Testis (tissue), 3 donors: Measurements from ENCODE around the gene ALKBH5. TPM values are rescaled to one million over a fixed set of nuclear protein-coding genes. Genes with fewer than 3 reads are reported as not detected.

Experiments used
- DNase-seq: peaks from one replicate; pipeline ENCODE4 v3.0.0-alpha.2; 2019
- H3K27ac ChIP-seq, 2 donors: fragments of 200-600 bp; sonication (generic); one replicate each; pipeline ENCODE4 v1.5.1; 2019
- H3K27me3 ChIP-seq: fragments of 200-600 bp; sonication (generic); one replicate; pipeline ENCODE4 v1.5.1; 2019
- H3K36me3 ChIP-seq: fragments of 200-600 bp; sonication (generic); one replicate; pipeline ENCODE4 v1.5.1; 2017; ENCODE audit warnings: low read depth; ENCODE audit errors: missing control alignments
- H3K4me1 ChIP-seq: fragments of 200-600 bp; sonication (generic); one replicate; pipeline ENCODE4 v1.5.1; 2019
- H3K4me3 ChIP-seq, 2 donors: fragments of 200-600 bp; sonication (generic); one replicate each; pipeline ENCODE4 v1.5.1; 2017 to 2019
- H3K9me3 ChIP-seq: fragments of 200-600 bp; sonication (generic); one replicate; pipeline ENCODE4 v1.5.1; 2017
- CTCF ChIP-seq, 3 experiments: fragments of 450-650 bp in 2 of 3; fragments of 200-600 bp in 1 of 3; sonication (generic) in 1 of 3; IDR thresholded peaks; one replicate each; pipeline ENCODE4 v1.5.1; 2016 to 2019; ENCODE audit warnings: antibody characterized with exemption in 3 of 3, mild to moderate bottlenecking in 2 of 3, moderate library complexity in 1 of 3
- POLR2A ChIP-seq: fragments of 450-650 bp; IDR thresholded peaks from one replicate; pipeline ENCODE4 v1.6.1; 2017; ENCODE audit warnings: antibody characterized with exemption, mild to moderate bottlenecking, moderate library complexity
- WGBS, 2 donors: methylation state at CpG; one replicate each; pipeline ENCODE4 v1.1.5; 2018; 5-methylcytosine and 5-hydroxymethylcytosine counted together
- intact Hi-C: fragments of 100-400 bp; cut with DNase I; formaldehyde crosslinking; loops from one replicate; pipeline ENCODE4 v1.15.1; 2023; ENCODE audit warnings: low total_unique reads
- polyA plus RNA-seq: library from polyadenylated mRNA; stranded (reverse); fragments of 350-450 nt; fragmentation: Illumina TruSeq; extraction: RNeasy Lipid Tissue Mini Kit (QIAGEN cat#74804); gene quantifications from one replicate; pipeline ENCODE4 v1.2.3, GENCODE V29; 2014; ENCODE audit warnings: low read depth, low replicate concordance; ENCODE audit not compliant: insufficient read depth
- total RNA-seq, 2 donors: library from RNA; depleted of rRNA; stranded (reverse); fragments of >200 nt; gene quantifications; one replicate each; pipeline ENCODE4 v1.2.3, GENCODE V29; 2016

The ALKBH5 gene
- total and polyA plus RNA-seq, 3 donors from 2014 or later: 172 to 253 (median 213) TPM

DNA sequence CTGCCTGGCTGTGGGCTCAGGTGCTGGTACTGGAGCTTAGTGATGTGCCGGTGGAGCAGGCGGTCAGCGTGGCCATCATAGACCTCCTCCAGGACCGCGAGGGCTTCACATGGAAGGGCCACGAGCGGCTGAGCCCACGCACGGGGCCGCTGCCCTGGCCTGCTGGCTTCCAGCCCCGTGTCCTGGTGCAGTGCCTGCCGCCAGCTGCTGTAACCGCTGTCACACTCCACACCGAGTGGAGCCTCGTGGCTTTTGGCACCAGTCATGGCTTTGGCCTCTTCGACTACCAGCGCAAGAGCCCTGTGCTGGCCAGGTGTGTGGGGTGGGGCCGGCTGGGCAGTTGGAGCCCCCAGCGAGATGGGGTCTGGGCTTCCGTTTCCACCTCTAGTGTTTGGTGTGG lies 53.8 kb downstream of the ALKBH5 start:
- TF ChIP-seq CTCF (IDR thresholded peaks at IDR 0.05): no peak
- no peak for TF ChIP-seq POLR2A
- H3K4me3 ChIP-seq: no peak overlapping the region
- 91 to 96% methylated on average over 16 to 19 of the region's 20 CpGs for WGBS, 2 donors
- no peaks in the 10 kb centered on the region for H3K36me3 ChIP-seq
- H3K27me3 ChIP-seq: no peaks in the 10 kb centered on the region
- H3K9me3 ChIP-seq: no peaks in the 10 kb centered on the region
- DNase-seq: no peak
- H3K4me1 ChIP-seq: no peaks in the 10 kb centered on the region
- no peak overlapping the region for H3K27ac ChIP-seq
- intact Hi-C loops: no loop called here

- intact Hi-C loops: no loop called here
- no peak for TF ChIP-seq POLR2A
- no peak for TF ChIP-seq CTCF (IDR thresholded peaks at IDR 0.05)
These were observed 54.7 kb downstream of the ALKBH5 start for GRCh38 chr17:18238299-18238698.

GRCh38 chr17:18240449-18240848 lies 56.8 kb downstream of the ALKBH5 start:
- intact Hi-C loops: no loop called here
- Histone ChIP-seq H3K4me1 (no peaks in the 10 kb centered on the region), H3K4me3 (no peak overlapping the region), H3K36me3 (no peaks in the 10 kb centered on the region), H3K27me3 (no peaks in the 10 kb centered on the region), H3K27ac (no peak overlapping the region), H3K9me3 (no peaks in the 10 kb centered on the region)
- DNase-seq: no peak
- 80 to 94% methylated on average over 3 to 19 of the region's 19 CpGs for WGBS, 2 donors
- no peak for TF ChIP-seq POLR2A
- TF ChIP-seq CTCF (IDR thresholded peaks at IDR 0.05): no peak

More at GRCh38 chr17:18238299-18238698, 54.7 kb downstream of the ALKBH5 start:
- H3K4me1 ChIP-seq: no peaks in the 10 kb centered on the region
- H3K27me3 ChIP-seq: no peaks in the 10 kb centered on the region
- no peak for DNase-seq
- H3K9me3 ChIP-seq: no peaks in the 10 kb centered on the region
- WGBS, 2 donors: 92 to 93% methylated on average over 16 to 18 of the region's 18 CpGs
- no peaks in the 10 kb centered on the region for H3K36me3 ChIP-seq
- H3K4me3 ChIP-seq: no peak overlapping the region
- no peak overlapping the region for H3K27ac ChIP-seq

DNA sequence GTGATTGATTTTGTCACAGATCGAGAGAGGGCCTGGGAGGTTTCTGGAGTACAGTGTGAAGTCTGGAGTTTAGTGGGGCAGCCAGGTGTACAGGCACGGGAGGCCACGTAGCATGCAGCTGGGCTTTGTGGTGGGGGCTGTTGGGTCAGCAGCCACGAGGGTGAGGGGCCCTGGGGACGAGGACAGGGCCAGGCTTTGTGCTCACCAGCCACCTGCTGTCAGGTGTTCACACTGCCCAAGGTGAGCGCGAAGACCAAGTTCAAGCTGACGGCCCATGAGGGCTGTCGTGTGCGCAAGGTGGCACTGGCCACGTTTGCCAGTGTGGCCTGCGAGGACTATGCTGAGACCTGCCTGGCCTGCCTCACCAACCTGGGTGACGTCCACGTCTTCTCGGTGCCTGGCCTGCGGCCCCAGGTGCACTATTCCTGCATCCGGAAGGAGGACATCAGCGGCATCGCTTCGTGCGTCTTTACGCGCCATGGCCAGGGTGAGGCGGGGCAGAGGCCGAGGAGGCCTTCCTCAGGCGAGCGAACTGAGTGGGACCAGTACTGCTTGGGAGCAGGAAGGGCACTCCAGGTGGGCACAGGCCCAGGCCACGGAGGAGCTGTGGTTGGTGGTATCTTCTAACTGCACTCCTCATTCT lies 57.7 kb downstream of the ALKBH5 start:
- no peak overlapping the region for H3K27ac ChIP-seq
- TF ChIP-seq CTCF (IDR thresholded peaks at IDR 0.05): no peak
- no peak for TF ChIP-seq POLR2A
- H3K4me3 ChIP-seq: no peak overlapping the region
- no peaks in the 10 kb centered on the region for H3K27me3 ChIP-seq
- H3K9me3 ChIP-seq: no peaks in the 10 kb centered on the region
- no peaks in the 10 kb centered on the region for H3K36me3 ChIP-seq
- intact Hi-C loops: no loop called here
- no peak for DNase-seq
- 83 to 87% methylated on average over 19 to 28 of the region's 28 CpGs for WGBS, 2 donors
- H3K4me1 ChIP-seq: peaks cover 2% of the 10 kb centered on the region
